Subcutaneous abdominal adipose tissue (tissue), 5 donors: Measurements from ENCODE around the gene DPP4.
A peak's percentile ranks its signal among the peaks of the same experiment; 100 is the strongest.

ENCODE experiments used
- H3K27ac ChIP-seq: one replicate; pipeline ENCODE4 v1.7.0; 2013; ENCODE audit warnings: low read depth, mild to moderate bottlenecking, inconsistent platforms, low read length, moderate library complexity
- H3K27me3 ChIP-seq, 5 donors: one replicate each; pipeline ENCODE4 v1.7.0; 2013; ENCODE audit warnings: low read length in 5 of 5, inconsistent platforms in 1 of 5; ENCODE audit not compliant: control insufficient read depth in 5 of 5, insufficient read depth in 4 of 5
- H3K36me3 ChIP-seq, 5 donors: one replicate each; pipeline ENCODE4 v1.7.0; 2013; ENCODE audit warnings: low read length in 5 of 5; ENCODE audit not compliant: control insufficient read depth in 5 of 5, insufficient read depth in 5 of 5
- H3K4me1 ChIP-seq, 5 donors: one replicate each; pipeline ENCODE4 v1.7.0; 2013; ENCODE audit warnings: low read length in 5 of 5, mild to moderate bottlenecking in 3 of 5, moderate library complexity in 1 of 5; ENCODE audit not compliant: control insufficient read depth in 5 of 5, insufficient read depth in 5 of 5
- H3K4me3 ChIP-seq, 5 donors: one replicate each; pipeline ENCODE4 v1.7.0; 2013; ENCODE audit warnings: low read length in 5 of 5, low read depth in 1 of 5
- H3K9ac ChIP-seq, 5 donors: one replicate each; pipeline ENCODE4 v1.7.0; 2013; ENCODE audit warnings: low read length in 5 of 5, mild to moderate bottlenecking in 4 of 5, moderate library complexity in 3 of 5
- H3K9me3 ChIP-seq, 5 donors: one replicate each; pipeline ENCODE4 v1.7.0; 2013; ENCODE audit warnings: low read length in 5 of 5; ENCODE audit not compliant: control insufficient read depth in 5 of 5
- donor health status: healthy.
- donor health status: healthy.
- donor health status: healthy.
- donor health status: healthy.
- donor health status: healthy.

DPP4 gene

GRCh38 chr2:162073888-162074631 lies at the start of gene DPP4:
DPP4 (minus strand) TSS chr2:162074215; CDS start chr2:162073981, 234 bp downstream.
- H3K36me3 ChIP-seq = no peaks in the 10 kb centered on the region
- H3K4me3 ChIP-seq = peak within 1 kb of the TSS; percentile 74 to 80 (median 77)
- H3K9me3 ChIP-seq = peaks cover 0 to 5% (median 4%) of the 10 kb centered on the region in 5 donors
- H3K4me1 ChIP-seq = peaks cover 0 to 32% (median 18%) of the 10 kb centered on the region in 5 donors
- H3K27ac ChIP-seq = no peak within 1 kb of the TSS
- H3K9ac ChIP-seq = peak within 1 kb of the TSS in 4 of 5 donors; percentile 16 to 66 (median 52)
- H3K27me3 ChIP-seq = peaks cover 0 to 11% (median 3%) of the 10 kb centered on the region in 5 donors

- Histone ChIP-seq H3K4me3 (peak overlapping the region in 2 of 5 donors; percentile 8 to 19), H3K27ac (no peak overlapping the region), H3K9ac (peak overlapping the region in 1 of 5 donors; percentile 9), H3K36me3 (no peaks in the 10 kb centered on the region), H3K27me3 (no peaks in the 10 kb centered on the region), H3K4me1 (peaks cover 6 to 21% (median 15%) of the 10 kb centered on the region in 5 donors), H3K9me3 (peaks cover 0 to 7% (median 0%) of the 10 kb centered on the region in 5 donors)
Measured at GRCh38 chr2:162118166-162119031, 44.4 kb upstream of the DPP4 start.

GRCh38 chr2:162116352-162116751 lies 42.3 kb upstream of the DPP4 start:
- Histone ChIP-seq H3K27ac (no peak overlapping the region), H3K9ac (no peak overlapping the region), H3K36me3 (no peaks in the 10 kb centered on the region), H3K27me3 (no peaks in the 10 kb centered on the region), H3K9me3 (peaks cover 0 to 7% (median 0%) of the 10 kb centered on the region in 5 donors), H3K4me1 (peaks cover 7 to 24% (median 20%) of the 10 kb centered on the region in 5 donors), H3K4me3 (no peak overlapping the region)

- no peak overlapping the region for H3K27ac ChIP-seq
- H3K9ac ChIP-seq = no peak overlapping the region
- no peak overlapping the region for H3K4me3 ChIP-seq
- peaks cover 0 to 7% (median 0%) of the 10 kb centered on the region in 5 donors for H3K9me3 ChIP-seq
- H3K36me3 ChIP-seq = no peaks in the 10 kb centered on the region
- H3K27me3 ChIP-seq = no peaks in the 10 kb centered on the region
- H3K4me1 ChIP-seq = peaks cover 7 to 23% (median 20%) of the 10 kb centered on the region in 5 donors
Measured at GRCh38 chr2:162115076-162115475, 41.1 kb upstream of the DPP4 start.

DNA sequence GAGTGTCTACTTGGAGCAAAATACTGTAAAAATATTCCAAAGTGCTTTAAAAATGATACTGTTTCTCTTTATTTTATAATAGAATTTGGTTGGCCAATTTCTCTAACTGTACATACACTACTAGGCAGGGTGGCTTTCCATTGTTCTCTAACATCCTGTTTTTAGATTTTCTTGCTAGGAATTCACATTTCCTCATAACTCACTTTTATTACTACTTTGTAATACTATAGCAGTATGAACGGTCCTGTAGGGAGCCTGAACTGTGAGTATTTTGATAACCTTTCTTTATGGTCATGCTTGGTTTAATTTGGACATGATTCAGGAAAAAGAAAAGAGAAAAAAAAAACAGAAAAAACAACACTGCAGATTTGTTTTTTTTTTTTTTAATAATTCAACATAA lies 40.3 kb upstream of the DPP4 start:
- H3K9ac ChIP-seq = no peak overlapping the region
- no peak overlapping the region for H3K4me3 ChIP-seq
- peaks cover 0 to 7% (median 0%) of the 10 kb centered on the region in 5 donors for H3K9me3 ChIP-seq
- H3K36me3 ChIP-seq = no peaks in the 10 kb centered on the region
- no peaks in the 10 kb centered on the region for H3K27me3 ChIP-seq
- peaks cover 7 to 20% (median 18%) of the 10 kb centered on the region in 5 donors for H3K4me1 ChIP-seq
- H3K27ac ChIP-seq = no peak overlapping the region

DNA sequence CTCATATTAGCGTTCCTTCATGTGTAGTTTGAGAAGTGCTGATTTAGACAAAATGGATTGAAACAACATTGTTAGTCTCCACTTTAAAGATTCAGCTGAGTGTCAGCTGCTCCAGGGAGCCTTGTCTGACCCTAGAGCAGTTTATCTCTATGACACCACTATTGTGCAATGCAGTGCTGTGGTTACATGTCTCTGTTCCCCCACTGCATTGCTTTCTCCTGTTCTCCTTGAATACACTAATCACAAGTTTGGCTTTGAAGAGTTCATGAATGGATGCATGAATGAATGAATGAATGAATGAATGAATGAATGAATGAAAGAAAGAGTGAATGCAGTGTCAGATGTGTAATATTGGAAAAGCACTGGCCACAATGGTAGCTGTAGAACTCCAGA lies 39.8 kb upstream of the DPP4 start:
- Histone ChIP-seq H3K27ac (no peak overlapping the region), H3K4me3 (no peak overlapping the region), H3K4me1 (peaks cover 7 to 20% (median 17%) of the 10 kb centered on the region in 5 donors), H3K36me3 (no peaks in the 10 kb centered on the region), H3K9ac (no peak overlapping the region), H3K27me3 (no peaks in the 10 kb centered on the region), H3K9me3 (peaks cover 0 to 7% (median 0%) of the 10 kb centered on the region in 5 donors)

- H3K36me3 ChIP-seq = no peaks in the 10 kb centered on the region
- no peaks in the 10 kb centered on the region for H3K27me3 ChIP-seq
- H3K9me3 ChIP-seq = peaks cover 0 to 7% (median 0%) of the 10 kb centered on the region in 5 donors
- no peak overlapping the region for H3K4me3 ChIP-seq
- no peak overlapping the region for H3K9ac ChIP-seq
- no peak overlapping the region for H3K27ac ChIP-seq
- H3K4me1 ChIP-seq = peaks cover 7 to 15% (median 12%) of the 10 kb centered on the region in 5 donors
Measured at GRCh38 chr2:162113088-162113775, 39.2 kb upstream of the DPP4 start.

GRCh38 chr2:162111958-162112850 lies 38.2 kb upstream of the DPP4 start:
- Histone ChIP-seq H3K36me3 (no peaks in the 10 kb centered on the region), H3K27ac (no peak overlapping the region), H3K4me3 (no peak overlapping the region), H3K9ac (no peak overlapping the region), H3K4me1 (peaks cover 7 to 13% (median 11%) of the 10 kb centered on the region in 5 donors), H3K27me3 (no peaks in the 10 kb centered on the region), H3K9me3 (peaks cover 0 to 7% (median 0%) of the 10 kb centered on the region in 5 donors)

DNA sequence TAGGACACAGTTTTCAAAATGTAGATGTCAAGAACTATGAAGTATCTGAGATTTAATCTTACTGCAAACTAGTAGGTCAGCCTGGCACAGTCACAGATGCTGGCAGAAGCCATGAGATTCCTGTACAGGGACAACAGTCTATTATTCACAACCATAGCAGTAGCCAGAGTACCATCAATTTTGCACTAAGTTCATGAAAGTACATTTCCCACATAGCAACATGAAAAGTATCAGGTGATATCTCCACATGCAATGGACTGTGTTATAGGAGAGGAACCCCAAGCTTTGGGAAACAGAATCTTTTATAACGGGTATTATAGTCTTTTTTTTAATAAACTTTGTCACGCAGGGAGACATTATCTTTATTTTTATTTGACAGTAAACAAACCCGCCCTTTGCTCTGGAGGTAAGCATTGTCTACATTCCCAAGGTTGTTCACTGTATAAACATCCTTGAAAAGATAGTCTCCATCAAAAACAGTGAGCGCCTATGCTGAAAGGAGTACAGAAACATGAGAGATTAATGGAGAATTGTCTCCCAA lies 33.4 kb upstream of the DPP4 start:
- Histone ChIP-seq H3K9me3 (no peaks in the 10 kb centered on the region), H3K27ac (no peak overlapping the region), H3K4me3 (no peak overlapping the region), H3K36me3 (no peaks in the 10 kb centered on the region), H3K4me1 (no peaks in the 10 kb centered on the region), H3K9ac (no peak overlapping the region), H3K27me3 (no peaks in the 10 kb centered on the region)
